ENCODE results near the gene TAF4.

TAF4 gene

GRCh38 chr20:61956396-61957342, 109.0 kb downstream of the TAF4 start (continued):
- peak; percentile 84 for TF ChIP-seq FEZF1 (tag by site-specific recombination; IDR thresholded peaks at IDR 0.05)
- TF ChIP-seq ZNF354C (tag by site-specific recombination; IDR thresholded peaks at IDR 0.05; ENCODE audit: borderline replicate concordance, low read depth): no peak
- TF ChIP-seq ZNF366 (tag by site-specific recombination; conservative IDR thresholded peaks at IDR 0.05): peak; percentile 61; the same call in 1 of the 2 replicates
- TF ChIP-seq GLIS2 (tag by site-specific recombination; IDR thresholded peaks at IDR 0.05): no peak
- TF ChIP-seq ZNF529 (tag by site-specific recombination; IDR thresholded peaks at IDR 0.05; ENCODE audit: insufficient replicate concordance): no peak

- CTCF ChIA-PET: no interaction called here
- H3K9me3 ChIP-seq (ENCODE audit: control insufficient read depth, insufficient read depth, low read depth, low read length): no peaks in the 10 kb centered on the region
- POLR2A ChIA-PET: no interaction called here
- H3K36me3 ChIP-seq (ENCODE audit: control insufficient read depth in 2 of 2, insufficient read depth in 1 of 2, low read length in 2 of 2): no peaks in the 10 kb centered on the region
- H3K4me1 ChIP-seq (ENCODE audit: control insufficient read depth, insufficient read depth, low read length): peaks cover 15% of the 10 kb centered on the region
- H3K4me3 ChIP-seq (ENCODE audit: low read depth, low read length): no peak overlapping the region
- H3K27ac ChIP-seq (ENCODE audit: extremely low read depth, low read depth, low read length): no peak overlapping the region
- TF ChIP-seq ZNF521 (tag by site-specific recombination; IDR thresholded peaks at IDR 0.05) (no peak), EGR2 (tag by site-specific recombination; IDR thresholded peaks at IDR 0.05; ENCODE audit: low read depth) (no peak), ZNF341 (tag by site-specific recombination; IDR thresholded peaks at IDR 0.05; ENCODE audit: low read depth) (no peak), ZNF558 (tag by site-specific recombination; IDR thresholded peaks at IDR 0.05) (no peak), ZNF701 (tag by site-specific recombination; IDR thresholded peaks at IDR 0.05) (no peak), ZNF837 (tag by site-specific recombination; IDR thresholded peaks at IDR 0.05) (no peak), ZNF768 (tag by site-specific recombination; IDR thresholded peaks at IDR 0.05) (no peak), ZNF843 (tag by site-specific recombination; IDR thresholded peaks at IDR 0.05) (no peak), ZXDB (tag by site-specific recombination; IDR thresholded peaks at IDR 0.05) (no peak), ZNF423 (tag by site-specific recombination; IDR thresholded peaks at IDR 0.05) (no peak), ZNF335 (tag by site-specific recombination; conservative IDR thresholded peaks at IDR 0.05) (0 out of 2 replicates have a peak, but pooled peaks have one; percentile 2), ZNF670 (tag by site-specific recombination; IDR thresholded peaks at IDR 0.05; ENCODE audit: low read depth) (no peak), ZSCAN30 (tag by site-specific recombination; IDR thresholded peaks at IDR 0.05) (no peak), FEZF1 (tag by site-specific recombination; IDR thresholded peaks at IDR 0.05) (peak; percentile 89; the same call in 1 of the 2 replicates), SP3 (tag by site-specific recombination; IDR thresholded peaks at IDR 0.05) (no peak), ZNF354C (tag by site-specific recombination; IDR thresholded peaks at IDR 0.05; ENCODE audit: borderline replicate concordance, low read depth) (no peak), ZNF280C (tag by site-specific recombination; IDR thresholded peaks at IDR 0.05) (no peak), MEIS1 (CRISPR knock-in tag; IDR thresholded peaks at IDR 0.05; ENCODE audit: borderline replicate concordance) (no peak), ZBTB17 (tag by site-specific recombination; IDR thresholded peaks at IDR 0.05) (0 out of 2 replicates have a peak, but pooled peaks have one; percentile 35), PRDM6 (tag by site-specific recombination; IDR thresholded peaks at IDR 0.05) (peak; percentile 72), ZNF585B (tag by site-specific recombination; IDR thresholded peaks at IDR 0.05) (no peak), ZNF530 (tag by site-specific recombination; IDR thresholded peaks at IDR 0.05; ENCODE audit: low read depth) (no peak), ZNF10 (tag by site-specific recombination; IDR thresholded peaks at IDR 0.05) (no peak), ZNF239 (tag by site-specific recombination; IDR thresholded peaks at IDR 0.05) (no peak), SP2 (tag by site-specific recombination; IDR thresholded peaks at IDR 0.05) (no peak), YY1 (tag by site-specific recombination; IDR thresholded peaks at IDR 0.05) (no peak), ZNF175 (tag by site-specific recombination; IDR thresholded peaks at IDR 0.05) (no peak), ZSCAN16 (tag by site-specific recombination; IDR thresholded peaks at IDR 0.05) (no peak), ZNF664 (tag by site-specific recombination; IDR thresholded peaks at IDR 0.05) (peak; percentile 76), ZNF548 (tag by site-specific recombination; IDR thresholded peaks at IDR 0.05) (no peak)
Observed at GRCh38 chr20:61955668-61956395, 109.8 kb downstream of the TAF4 start.

Measured in HEK293 (cell line).